Caco-2 (cell line): ENCODE results near the gene SH3GLB2. TPM values are rescaled to one million over a fixed set of nuclear protein-coding genes. Genes with fewer than 3 reads are reported as not detected.

Source experiments
- BruUV-seq: library from RNA; stranded (reverse); fragments of 400-500 nt; replicated peaks from 2 replicates; lab custom pipeline; 2021; lab: Mats Ljungman, UMichigan
- CTCF ChIA-PET: fragments of 300-600 bp; sonication (Branson Sonifier 250); formaldehyde crosslinking; loops from one replicate; lab custom pipeline; 2022; ENCODE audit warnings: antibody characterized with exemption; lab: Charles Lee
- POLR2A ChIA-PET: fragments of 300-600 bp; sonication (Branson Sonifier 250); formaldehyde crosslinking; loops from one replicate; lab custom pipeline; 2022; ENCODE audit warnings: antibody characterized with exemption; lab: Charles Lee
- DNase-seq, 2 experiments: peaks; one replicate each; pipeline versions ENCODE4 v3.0.0 to v3.0.0-alpha.2; 2020 to 2022
- H3K27me3 ChIP-seq: replicated peaks from 2 replicates; pipeline ENCODE4 v1.6.0; 2011; ENCODE audit warnings: low read length; ENCODE audit not compliant: control insufficient read depth, insufficient read depth
- H3K36me3 ChIP-seq: 2 replicates; pipeline ENCODE4 v1.5.1; 2011; ENCODE audit warnings: low read length; ENCODE audit not compliant: control insufficient read depth, insufficient read depth
- H3K4me1 ChIP-seq: fragments of 250-450 bp; sonication (Bioruptor Pico); 2 replicates; pipeline ENCODE4 v1.5.1; 2020; ENCODE audit warnings: mild to moderate bottlenecking
- H3K4me3 ChIP-seq: 2 replicates; pipeline ENCODE4 v1.5.1; 2011; ENCODE audit warnings: low read depth, mild to moderate bottlenecking, control low read depth, low read length
- H3K9me3 ChIP-seq: fragments of 250-450 bp; sonication (Bioruptor Pico); 2 replicates; pipeline ENCODE4 v1.5.1; 2020; ENCODE audit warnings: mild to moderate bottlenecking, moderate library complexity
- H3K27ac Mint-ChIP-seq: one replicate; pipeline ENCODE4 v1.8.0; 2022; ENCODE audit warnings: mixed read lengths; ENCODE audit not compliant: unreplicated experiment
- H3K27me3 Mint-ChIP-seq: one replicate; pipeline ENCODE4 v1.8.0; 2022; ENCODE audit warnings: mixed read lengths; ENCODE audit not compliant: insufficient read depth, unreplicated experiment
- H3K36me3 Mint-ChIP-seq: one replicate; pipeline ENCODE4 v1.8.0; 2022; ENCODE audit warnings: mild to moderate bottlenecking, mixed read lengths; ENCODE audit not compliant: insufficient read depth, unreplicated experiment
- H3K4me1 Mint-ChIP-seq: one replicate; pipeline ENCODE4 v1.8.0; 2022; ENCODE audit warnings: low read depth, mixed read lengths; ENCODE audit not compliant: unreplicated experiment
- H3K4me3 Mint-ChIP-seq: one replicate; pipeline ENCODE4 v1.8.0; 2022; ENCODE audit warnings: mild to moderate bottlenecking, moderate library complexity, mixed read lengths; ENCODE audit not compliant: unreplicated experiment
- H3K9me3 Mint-ChIP-seq: one replicate; pipeline ENCODE4 v1.8.0; 2022; ENCODE audit warnings: mixed read lengths; ENCODE audit not compliant: unreplicated experiment
- CTCF ChIP-seq, 2 experiments: fragments of 200-600 bp in 1 of 2; IDR thresholded peaks; 1 replicate in 1 of 2; 2 replicates in 1 of 2; pipeline versions ENCODE4 v1.5.1 to v1.8.0; 2011 to 2022; ENCODE audit warnings: antibody characterized with exemption in 1 of 2, control low read depth in 1 of 2, inconsistent platforms in 1 of 2, low read depth in 1 of 2, low read length in 1 of 2, mild to moderate bottlenecking in 1 of 2, moderate library complexity in 1 of 2; ENCODE audit not compliant: insufficient read depth in 1 of 2, severe bottlenecking in 1 of 2, unreplicated experiment in 1 of 2
- intact Hi-C: fragments of 100-400 bp; cut with micrococcal nuclease; formaldehyde crosslinking; loops from one replicate; pipeline ENCODE4 v1.10.0; 2022; ENCODE audit not compliant: unreplicated experiment
- total RNA-seq: library from RNA; stranded (reverse); gene quantifications from 2 replicates; pipeline ENCODE4 v1.2.3, GENCODE V29; 2022

The SH3GLB2 gene
- total RNA-seq, 1 experiment from 2014 or later: 66.7 TPM

DNA sequence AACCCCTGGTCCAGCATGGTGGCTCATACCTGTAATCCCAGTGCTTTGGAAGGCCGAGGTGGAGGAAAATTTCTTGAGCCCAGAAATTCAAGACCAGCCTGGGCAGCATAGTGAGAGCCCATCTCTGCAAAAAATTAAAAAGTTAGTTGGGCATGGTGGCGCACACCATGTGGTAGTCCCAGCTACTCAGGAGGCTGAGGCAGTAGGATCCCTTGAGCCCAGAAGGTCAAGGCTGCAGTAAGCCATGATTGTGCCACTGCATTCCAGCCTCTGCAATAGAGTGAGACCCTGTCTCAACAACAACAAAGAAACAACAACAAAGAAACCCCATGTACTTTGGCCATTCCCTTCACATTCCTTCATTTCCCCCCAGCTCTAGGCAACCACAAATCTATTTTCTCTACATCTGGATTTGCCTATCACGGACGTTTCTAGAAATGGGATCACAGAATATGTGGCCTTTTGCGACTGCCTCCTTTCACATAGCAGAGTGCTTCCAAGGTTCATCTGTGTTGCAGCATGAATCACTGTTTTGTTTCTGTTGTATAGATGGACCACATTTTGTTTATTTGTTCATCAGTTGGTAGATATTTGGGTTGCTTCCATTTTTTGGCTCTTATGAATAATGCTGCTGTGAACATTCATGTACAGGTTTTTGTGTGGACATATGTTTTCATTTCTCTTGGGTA, 26.2 kb upstream of the SH3GLB2 start:
- no peak for DNase-seq
- ChIA-PET POLR2A (no interaction called here), CTCF (interaction anchor here (0.5 kb wide), 1 partner anchor 26 kb away, joined by 6 read pairs; the partner anchor contains the start of gene SH3GLB2)
- H3K9me3 Mint-ChIP-seq: no peaks in the 10 kb centered on the region
- no peaks in the 10 kb centered on the region for H3K27me3 Mint-ChIP-seq
- H3K4me3 ChIP-seq: no peak overlapping the region
- TF ChIP-seq CTCF (IDR thresholded peaks at IDR 0.05; ENCODE audit: insufficient read depth in 1 of 2, low read depth in 1 of 2, low read length in 1 of 2, severe bottlenecking in 1 of 2, unreplicated experiment in 1 of 2): no peak
- peaks cover 44% of the 10 kb centered on the region for H3K36me3 Mint-ChIP-seq
- H3K4me1 ChIP-seq: no peaks in the 10 kb centered on the region
- H3K27me3 ChIP-seq: no peaks in the 10 kb centered on the region
- intact Hi-C loops: no loop called here
- H3K9me3 ChIP-seq: no peaks in the 10 kb centered on the region
- no peak overlapping the region for H3K27ac Mint-ChIP-seq
- H3K36me3 ChIP-seq: no peaks in the 10 kb centered on the region; the same call in 1 of the 2 replicates
- no peak overlapping the region for H3K4me3 Mint-ChIP-seq
- no peaks in the 10 kb centered on the region for H3K4me1 Mint-ChIP-seq
- no TSS peak for BruUV-seq

DNA sequence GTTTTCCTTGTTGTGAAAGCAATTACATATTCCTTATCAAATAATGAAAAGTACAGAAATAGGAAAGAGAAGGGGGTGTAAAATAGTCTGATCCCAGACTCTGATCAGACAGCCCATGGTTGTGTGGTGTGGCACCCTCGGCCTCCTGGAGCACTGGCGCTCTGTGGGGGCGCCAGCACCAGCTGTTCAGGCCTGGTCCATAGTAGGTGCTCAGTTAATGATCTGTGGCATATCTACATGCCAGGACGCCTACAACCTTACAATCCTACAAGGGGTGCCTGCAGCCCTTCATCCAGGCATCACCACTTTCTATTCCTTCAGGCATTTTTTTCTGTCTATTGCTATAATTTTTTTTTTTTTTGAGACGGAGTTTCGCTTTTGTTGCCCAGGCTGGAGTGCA, 24.9 kb upstream of the SH3GLB2 start:
- Histone ChIP-seq H3K4me1 (no peaks in the 10 kb centered on the region), H3K27me3 (no peaks in the 10 kb centered on the region), H3K4me3 (no peak overlapping the region), H3K36me3 (no peaks in the 10 kb centered on the region; the same call in 1 of the 2 replicates), H3K9me3 (no peaks in the 10 kb centered on the region)
- no peak overlapping the region for H3K27ac Mint-ChIP-seq
- no peak for DNase-seq
- no TSS peak for BruUV-seq
- ChIA-PET CTCF (no interaction called here), POLR2A (no interaction called here)
- intact Hi-C loops: no loop called here
- no peak for TF ChIP-seq CTCF (IDR thresholded peaks at IDR 0.05; ENCODE audit: insufficient read depth in 1 of 2, low read depth in 1 of 2, low read length in 1 of 2, severe bottlenecking in 1 of 2, unreplicated experiment in 1 of 2)
- no peaks in the 10 kb centered on the region for H3K27me3 Mint-ChIP-seq
- H3K9me3 Mint-ChIP-seq: no peaks in the 10 kb centered on the region
- no peaks in the 10 kb centered on the region for H3K4me1 Mint-ChIP-seq
- H3K4me3 Mint-ChIP-seq: no peak overlapping the region
- H3K36me3 Mint-ChIP-seq: peaks cover 43% of the 10 kb centered on the region

DNA sequence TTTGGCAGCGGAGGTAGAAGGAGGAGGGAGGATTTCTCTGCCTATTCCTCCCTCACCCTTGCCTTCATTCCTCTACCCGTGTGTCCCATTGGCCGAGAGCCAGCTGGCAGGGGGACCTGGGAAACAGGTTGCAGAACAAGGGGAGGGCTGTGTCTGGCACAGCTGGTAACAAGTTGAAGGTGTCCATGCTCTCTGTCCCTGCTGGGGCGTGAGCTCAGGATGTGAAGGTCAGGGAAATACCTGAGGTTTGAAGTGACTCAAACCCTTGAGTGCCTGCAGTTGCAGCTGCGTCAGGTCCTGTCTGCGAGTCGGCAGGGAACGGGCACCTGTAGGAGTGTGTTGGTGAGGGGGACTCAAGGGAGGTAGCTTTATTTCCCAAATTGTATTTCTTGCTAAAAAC, 24.5 kb upstream of the SH3GLB2 start:
- no peak for DNase-seq
- TF ChIP-seq CTCF (IDR thresholded peaks at IDR 0.05; ENCODE audit: insufficient read depth in 1 of 2, low read depth in 1 of 2, low read length in 1 of 2, severe bottlenecking in 1 of 2, unreplicated experiment in 1 of 2): no peak
- no TSS peak for BruUV-seq
- H3K36me3 Mint-ChIP-seq: peaks cover 42% of the 10 kb centered on the region
- Histone ChIP-seq H3K4me3 (no peak overlapping the region), H3K4me1 (no peaks in the 10 kb centered on the region), H3K27me3 (no peaks in the 10 kb centered on the region), H3K9me3 (no peaks in the 10 kb centered on the region), H3K36me3 (no peaks in the 10 kb centered on the region; the same call in 1 of the 2 replicates)
- H3K9me3 Mint-ChIP-seq: no peaks in the 10 kb centered on the region
- H3K27me3 Mint-ChIP-seq: no peaks in the 10 kb centered on the region
- no peaks in the 10 kb centered on the region for H3K4me1 Mint-ChIP-seq
- intact Hi-C loops: no loop called here
- H3K4me3 Mint-ChIP-seq: no peak overlapping the region
- POLR2A ChIA-PET: no interaction called here
- no peak overlapping the region for H3K27ac Mint-ChIP-seq
- CTCF ChIA-PET: no interaction called here
